ENCODE measurements around the gene PABPC1L2B.
"Not testable (repeated sequence)": the region's sequence is repeated elsewhere in the genome, so short reads cannot be mapped to it uniquely, and the experiment has no call there.

Gene PABPC1L2B

DNA sequence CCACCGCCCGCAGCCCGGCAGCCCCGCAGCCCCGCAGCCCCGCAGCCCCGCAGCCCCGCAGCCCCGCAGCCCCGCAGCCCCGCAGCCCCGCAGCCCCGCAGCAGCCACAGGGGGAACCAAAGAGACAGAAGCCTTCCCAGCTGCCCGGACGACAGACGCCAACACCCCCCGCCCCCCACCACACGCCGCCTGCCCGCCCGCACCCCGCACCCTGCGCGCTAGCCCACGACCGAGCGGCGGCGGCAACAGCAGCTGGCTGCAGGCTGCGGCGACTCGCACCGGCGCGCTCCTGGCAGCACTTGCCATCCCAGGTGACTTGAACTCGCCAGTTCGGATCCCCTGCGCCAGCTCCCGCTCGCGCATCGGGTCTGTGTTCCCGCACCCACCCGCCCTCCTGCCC lies at the start of gene PABPC1L2B:
PABPC1L2B (plus strand) TSS at position 207 of the 400 bp plus-strand sequence. CDS start 704 bp downstream, outside the sequence.
- not testable (repeated sequence) for DNase-seq

DNA sequence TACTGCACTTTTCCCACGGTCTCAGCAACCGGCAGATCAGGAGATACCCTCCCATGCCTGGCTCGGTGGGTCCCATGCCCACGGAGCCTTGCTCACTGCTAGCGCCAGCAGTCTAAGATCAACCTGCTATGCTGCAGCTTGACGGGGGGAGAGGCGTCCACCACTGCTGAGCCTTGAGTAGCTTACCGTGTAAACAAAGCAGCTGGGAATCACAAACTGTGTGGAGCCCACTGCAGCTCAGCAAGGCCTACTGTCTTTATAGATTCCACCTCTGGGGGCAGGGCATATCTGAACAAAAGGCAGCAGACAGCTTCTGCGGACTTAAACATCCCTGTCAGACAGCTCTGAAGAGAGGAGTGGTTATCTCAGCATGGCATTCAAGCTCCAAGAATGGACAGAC lies 42.8 kb upstream of the PABPC1L2B start:
- not testable (repeated sequence) for DNase-seq

DNA sequence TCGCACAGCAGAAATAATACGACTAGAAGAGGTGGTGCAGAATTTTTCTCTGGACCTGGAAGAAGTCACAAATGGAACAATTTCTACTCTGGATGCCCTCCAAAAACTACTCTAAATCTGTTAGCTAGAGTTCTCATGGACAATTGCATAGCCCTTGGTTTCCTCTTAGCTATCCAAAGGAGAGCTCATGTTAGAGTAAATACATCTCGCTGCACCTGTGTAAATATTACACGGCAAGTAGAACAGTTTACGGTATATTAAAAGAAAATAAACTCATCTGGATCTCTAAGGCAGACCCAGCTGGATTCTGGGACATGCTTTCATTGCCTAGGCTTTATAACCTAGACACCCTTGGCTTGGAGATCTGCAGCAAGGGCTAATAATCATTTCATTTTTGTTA lies 30.9 kb upstream of the PABPC1L2B start:
- DNase-seq = not testable (repeated sequence)

DNA sequence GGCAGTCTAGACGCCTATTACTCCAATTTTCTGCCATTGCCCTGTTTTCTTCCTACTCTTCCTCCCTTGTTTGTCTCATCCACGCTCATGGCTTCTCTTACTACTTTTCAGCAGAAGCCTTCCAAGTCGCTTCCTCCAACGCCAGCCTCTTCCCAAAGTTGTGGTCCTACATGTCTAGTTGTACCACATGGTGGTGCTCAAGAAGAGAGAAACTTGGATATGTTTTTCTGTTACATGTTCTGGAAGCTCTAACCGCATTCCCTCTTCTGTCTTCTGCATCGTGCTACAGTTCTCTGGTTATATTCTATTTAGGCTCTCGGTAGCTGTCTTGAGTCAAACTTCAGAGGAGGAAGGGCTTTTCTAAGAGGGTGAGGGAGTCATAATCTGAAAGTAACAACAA lies 27.9 kb upstream of the PABPC1L2B start:
- not testable (repeated sequence) for DNase-seq

DNA sequence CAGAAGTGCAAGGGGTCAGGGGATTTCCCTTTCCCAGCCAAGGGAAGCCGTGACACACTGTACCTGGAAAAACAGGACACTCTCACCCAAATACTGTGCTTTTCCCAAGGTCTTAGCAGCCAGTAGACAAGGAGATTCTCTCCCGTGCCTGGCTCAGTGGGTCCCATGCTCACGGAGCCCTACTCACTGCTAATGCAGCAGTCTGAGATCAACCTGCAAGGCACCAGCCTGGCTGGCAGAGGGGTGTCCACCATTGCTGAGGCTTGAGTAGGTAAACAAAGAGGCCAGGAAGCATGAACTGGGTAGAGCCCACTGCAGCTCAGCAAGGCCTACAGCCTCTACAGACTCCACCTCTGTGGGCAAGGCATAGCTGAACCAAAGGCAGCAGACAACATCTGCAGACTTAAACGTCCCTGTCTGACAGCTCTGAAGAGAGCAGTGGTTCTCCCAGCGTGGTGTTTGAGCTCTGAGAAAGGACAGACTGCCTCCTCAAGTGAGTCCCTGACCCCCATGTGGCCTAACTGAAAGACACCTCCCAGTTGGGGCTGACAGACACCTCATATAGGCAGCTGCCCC lies 21.8 kb upstream of the PABPC1L2B start:
- DNase-seq = not testable (repeated sequence)

DNA sequence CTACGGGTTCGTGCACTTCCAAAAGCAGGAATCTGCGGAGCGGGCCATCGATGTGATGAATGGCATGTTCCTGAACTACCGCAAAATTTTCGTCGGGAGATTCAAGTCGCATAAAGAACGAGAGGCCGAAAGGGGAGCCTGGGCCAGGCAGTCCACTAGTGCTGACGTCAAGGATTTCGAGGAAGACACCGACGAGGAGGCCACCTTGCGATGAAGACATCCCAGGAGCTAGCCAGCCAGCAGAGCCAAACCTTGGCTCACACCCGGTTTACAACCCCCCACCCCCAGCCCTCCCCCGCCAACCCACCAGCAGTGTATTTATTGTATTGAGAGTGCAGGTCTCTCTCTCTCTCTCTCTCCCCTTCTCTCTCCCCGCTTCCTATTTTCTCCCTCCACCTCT lies 1.3 kb downstream of the PABPC1L2B start:
- DNase-seq = not testable (repeated sequence)

DNA sequence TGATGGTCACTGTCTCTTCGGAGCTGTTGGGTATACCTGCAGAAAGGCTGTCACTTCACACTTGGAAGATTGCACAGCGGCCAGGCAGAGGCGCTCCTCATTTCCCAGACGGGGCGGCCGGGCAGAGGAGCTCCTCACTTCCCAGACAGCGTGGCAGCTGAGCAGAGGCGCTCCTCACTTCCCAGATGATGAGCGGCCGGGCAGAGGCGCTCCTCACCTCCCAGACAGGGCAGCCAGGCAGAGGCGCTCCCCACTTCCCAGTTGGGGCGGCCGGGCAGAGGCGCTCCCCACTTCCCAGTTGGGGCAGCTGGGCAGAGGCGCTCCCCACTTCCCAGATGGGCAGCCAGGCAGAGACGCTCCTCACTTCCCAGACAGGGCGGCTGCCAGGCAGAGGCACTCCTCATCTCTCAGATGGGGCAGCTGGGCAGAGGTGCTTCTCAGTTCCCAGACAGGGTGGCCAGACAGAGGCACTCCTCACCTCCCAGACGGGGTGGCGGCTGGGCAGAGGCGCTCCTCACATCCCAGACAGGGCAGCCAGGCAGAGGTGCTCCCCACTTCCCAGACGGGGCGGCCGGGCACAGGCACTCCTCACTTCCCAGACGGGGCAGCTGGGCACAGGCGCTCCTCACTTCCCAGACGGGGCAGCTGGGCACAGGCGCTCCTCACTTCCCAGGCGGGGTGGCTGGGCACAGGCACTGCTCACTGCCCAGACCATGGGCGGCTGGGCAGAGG lies 18.8 kb downstream of the PABPC1L2B start:
- no peak for DNase-seq

DNA sequence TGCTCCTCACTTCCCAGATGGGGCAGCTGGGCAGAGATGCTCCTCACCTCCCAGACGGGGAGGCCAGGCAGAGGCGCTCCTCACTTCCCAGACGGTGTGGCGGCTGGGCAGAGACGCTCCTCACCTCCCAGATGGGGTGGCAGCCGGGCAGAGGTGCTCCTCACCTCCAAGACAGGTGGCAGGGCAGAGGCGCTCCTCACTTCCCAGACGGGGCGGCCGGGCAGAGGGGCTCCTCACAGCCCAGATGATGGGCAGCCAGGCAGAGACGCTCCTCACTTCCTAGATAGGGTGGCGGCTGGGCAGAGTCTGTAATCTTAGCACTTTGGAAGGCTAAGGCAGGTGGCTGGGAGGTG lies 19.3 kb downstream of the PABPC1L2B start:
- DNase-seq = not testable (repeated sequence)

DNA sequence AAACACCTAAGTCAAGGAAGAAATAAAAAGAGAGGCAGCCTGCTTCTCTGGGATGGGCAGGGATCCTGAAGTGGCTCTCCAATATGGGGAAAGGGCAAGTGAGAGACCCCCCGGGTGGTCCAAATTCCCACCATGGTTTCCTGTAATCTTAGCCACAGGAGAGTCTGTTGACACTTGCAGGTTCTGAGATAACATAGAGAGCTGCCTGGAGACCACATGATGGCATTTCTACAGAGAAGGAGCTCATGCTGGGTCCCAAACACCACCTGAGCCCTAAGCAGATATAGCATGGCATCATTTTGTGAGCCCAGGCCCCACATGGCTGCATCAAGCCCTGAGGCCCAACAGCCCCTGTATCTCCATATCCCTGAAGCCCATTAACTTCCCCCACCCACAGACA lies 26.1 kb downstream of the PABPC1L2B start:
- DNase-seq = no peak
